IPS DF 4.7 (cell line): ENCODE results near the gene TTLL8.
"Not testable (repeated sequence)": the region's sequence is repeated elsewhere in the genome, so short reads cannot be mapped to it uniquely, and the experiment has no call there.

Source experiments
- DNase-seq: peaks from one replicate; pipeline ENCODE4 v3.0.0-alpha.2; 2013; ENCODE audit warnings: low spot score; ENCODE audit errors: extremely low read depth

TTLL8 gene

GRCh38 chr22:49992921-49993648 is 65.0 kb downstream of the TTLL8 start:
- DNase-seq: no peak

GRCh38 chr22:49991907-49992533 is 66.1 kb downstream of the TTLL8 start:
- no peak for DNase-seq

GRCh38 chr22:49991167-49991566 is 66.9 kb downstream of the TTLL8 start:
- no peak for DNase-seq

- not testable (repeated sequence) for DNase-seq
Observed at GRCh38 chr22:49989826-49990225, 68.3 kb downstream of the TTLL8 start.

- no peak for DNase-seq
Observed at GRCh38 chr22:49986325-49986724, 71.8 kb downstream of the TTLL8 start.

- no peak for DNase-seq
Observed at GRCh38 chr22:49983148-49984042, 74.7 kb downstream of the TTLL8 start.

GRCh38 chr22:49981799-49982198 is 76.3 kb downstream of the TTLL8 start:
- DNase-seq: not testable (repeated sequence)

- no peak for DNase-seq
Observed at GRCh38 chr22:49979587-49980264, 78.4 kb downstream of the TTLL8 start.

- no peak for DNase-seq
Observed at GRCh38 chr22:49977578-49977977, 80.5 kb downstream of the TTLL8 start.

- no peak for DNase-seq
Observed at GRCh38 chr22:49976439-49977175, 81.5 kb downstream of the TTLL8 start.

- DNase-seq: no peak
Observed at GRCh38 chr22:49975543-49976389, 82.3 kb downstream of the TTLL8 start.

- DNase-seq: no peak
Observed at GRCh38 chr22:49973018-49973961, 84.8 kb downstream of the TTLL8 start.

GRCh38 chr22:49972163-49973017 is 85.7 kb downstream of the TTLL8 start:
- DNase-seq: no peak

GRCh38 chr22:49971232-49972162 is 86.6 kb downstream of the TTLL8 start:
- no peak for DNase-seq

GRCh38 chr22:49970528-49971231 is 87.4 kb downstream of the TTLL8 start:
- no peak for DNase-seq
